Neural progenitor cell (in vitro differentiated cells): ENCODE measurements around the gene SCGB2B2. TPM values are rescaled to one million over a fixed set of nuclear protein-coding genes. Genes with fewer than 3 reads are reported as not detected.
A peak's percentile ranks its signal among the peaks of the same experiment; 100 is the strongest.

Experiments
- DNase-seq: peaks from one replicate; pipeline ENCODE4 v3.0.0-alpha.2; 2016; ENCODE audit warnings: low spot score
- H2AFZ ChIP-seq: fragments of 200-600 bp; sonication (generic); replicated peaks from 2 replicates; pipeline ENCODE4 v1.6.1; 2016; ENCODE audit warnings: antibody characterized with exemption
- H3F3A ChIP-seq: fragments of 200-600 bp; sonication (generic); 2 replicates; pipeline ENCODE4 v1.6.1; 2016; ENCODE audit warnings: antibody characterized with exemption, low read depth
- H3K27ac ChIP-seq: fragments of 200-600 bp; sonication (generic); 2 replicates; pipeline ENCODE4 v1.5.1; 2016; ENCODE audit warnings: mild to moderate bottlenecking
- H3K27me3 ChIP-seq: fragments of 200-600 bp; sonication (generic); 2 replicates; pipeline ENCODE4 v1.6.1; 2016; ENCODE audit warnings: mild to moderate bottlenecking, moderate library complexity
- H3K36me3 ChIP-seq: fragments of 200-600 bp; sonication (generic); 2 replicates; pipeline ENCODE4 v1.5.1; 2016
- H3K4me1 ChIP-seq: fragments of 200-600 bp; sonication (generic); 2 replicates; pipeline ENCODE4 v1.6.1; 2016; ENCODE audit warnings: mixed run types
- H3K4me2 ChIP-seq: fragments of 200-600 bp; sonication (generic); 2 replicates; pipeline ENCODE4 v1.6.1; 2016
- H3K4me3 ChIP-seq: fragments of 200-600 bp; sonication (generic); 2 replicates; pipeline ENCODE4 v1.5.1; 2016
- H3K79me2 ChIP-seq: fragments of 200-600 bp; sonication (generic); 2 replicates; pipeline ENCODE4 v1.6.1; 2016; ENCODE audit warnings: low read depth
- H3K9ac ChIP-seq: fragments of 200-600 bp; sonication (generic); 2 replicates; pipeline ENCODE4 v1.6.1; 2016
- H3K9me3 ChIP-seq: fragments of 200-600 bp; sonication (generic); 2 replicates; pipeline ENCODE4 v1.5.1; 2016; ENCODE audit warnings: low read depth
- H4K20me1 ChIP-seq: fragments of 200-600 bp; sonication (generic); 2 replicates; pipeline ENCODE4 v1.6.1; 2016; ENCODE audit warnings: low read depth
- H3K27ac Mint-ChIP-seq: 3 replicates; pipeline ENCODE4 v1.8.0; 2021; ENCODE audit warnings: mixed read lengths
- H3K27me3 Mint-ChIP-seq: 2 replicates; pipeline ENCODE4 v1.8.0; 2022; ENCODE audit warnings: low read depth, mild to moderate bottlenecking, inconsistent platforms, moderate library complexity, mixed read lengths; ENCODE audit not compliant: insufficient read depth
- H3K36me3 Mint-ChIP-seq: 3 replicates; pipeline ENCODE4 v1.8.0; 2021; ENCODE audit warnings: mixed read lengths
- H3K4me1 Mint-ChIP-seq: 3 replicates; pipeline ENCODE4 v1.8.0; 2021; ENCODE audit warnings: mixed read lengths
- H3K4me3 Mint-ChIP-seq: 3 replicates; pipeline ENCODE4 v1.8.0; 2021; ENCODE audit warnings: mild to moderate bottlenecking, moderate library complexity, mixed read lengths
- H3K9me3 Mint-ChIP-seq: 3 replicates; pipeline ENCODE4 v1.8.0; 2020; ENCODE audit warnings: mixed read lengths
- CTCF ChIP-seq: fragments of 200-600 bp; sonication (generic); IDR thresholded peaks from 2 replicates; pipeline ENCODE4 v1.5.1; 2017; ENCODE audit warnings: antibody characterized with exemption, mild to moderate bottlenecking
- EZH2 ChIP-seq: fragments of 200-600 bp; sonication (generic); IDR thresholded peaks from 2 replicates; pipeline ENCODE4 v1.6.1; 2017; ENCODE audit warnings: antibody characterized with exemption, mild to moderate bottlenecking, moderate library complexity
- EZH2phosphoT487 ChIP-seq: fragments of 200-600 bp; sonication (generic); IDR thresholded peaks from 2 replicates; pipeline ENCODE4 v1.6.1; 2017; ENCODE audit warnings: antibody characterized with exemption
- small RNA-seq: library from RNA; depleted of rRNA; stranded (forward); fragments of <200 nt; gene quantifications from one replicate; pipeline ENCODE3, GENCODE V24; 2015
- total RNA-seq: library from RNA; depleted of rRNA; stranded (reverse); fragments of >200 nt; gene quantifications from 2 replicates; pipeline ENCODE4 v1.2.3, GENCODE V29; 2015; ENCODE audit warnings: low replicate concordance

Gene SCGB2B2
- total RNA-seq, 1 donor from 2014 or later, result not detected

GRCh38 chr19:34642241-34642640 is 34.7 kb downstream of the SCGB2B2 start:
- H3K4me3 Mint-ChIP-seq, result no peak overlapping the region
- H3K4me2 ChIP-seq, result no peak overlapping the region
- no peaks in the 10 kb centered on the region for H3K9me3 ChIP-seq
- H3K36me3 Mint-ChIP-seq, result no peaks in the 10 kb centered on the region
- no peak overlapping the region for H3K27ac ChIP-seq
- H2AFZ ChIP-seq, result no peak overlapping the region
- H3K27ac Mint-ChIP-seq, result no peak overlapping the region
- DNase-seq, result no peak
- no peaks in the 10 kb centered on the region for H3K79me2 ChIP-seq
- H3K27me3 ChIP-seq, result peaks cover 13% of the 10 kb centered on the region
- H3K9ac ChIP-seq, result no peak overlapping the region
- TF ChIP-seq EZH2 (no peak), EZH2phosphoT487 (no peak), CTCF (no peak)
- no peaks in the 10 kb centered on the region for H3K36me3 ChIP-seq
- H3F3A ChIP-seq, result no peaks in the 10 kb centered on the region
- no peaks in the 10 kb centered on the region for H3K4me1 ChIP-seq
- no peaks in the 10 kb centered on the region for H3K4me1 Mint-ChIP-seq
- H4K20me1 ChIP-seq, result no peaks in the 10 kb centered on the region
- no peak overlapping the region for H3K4me3 ChIP-seq
- H3K9me3 Mint-ChIP-seq, result no peaks in the 10 kb centered on the region
- no peaks in the 10 kb centered on the region for H3K27me3 Mint-ChIP-seq

GRCh38 chr19:34639491-34640085 is 37.4 kb downstream of the SCGB2B2 start:
- no peaks in the 10 kb centered on the region for H3K4me1 ChIP-seq
- H3K4me3 Mint-ChIP-seq, result no peak overlapping the region
- no peak overlapping the region for H3K9ac ChIP-seq
- H3K4me3 ChIP-seq, result no peak overlapping the region
- H3K36me3 ChIP-seq, result no peaks in the 10 kb centered on the region
- H3K27ac ChIP-seq, result no peak overlapping the region
- no peaks in the 10 kb centered on the region for H3K9me3 ChIP-seq
- no peak overlapping the region for H3K27ac Mint-ChIP-seq
- H4K20me1 ChIP-seq, result no peaks in the 10 kb centered on the region
- H3K4me2 ChIP-seq, result no peak overlapping the region
- peak; percentile 86 for DNase-seq
- TF ChIP-seq CTCF, result peak; percentile 89
- TF ChIP-seq EZH2, result no peak
- H3K9me3 Mint-ChIP-seq, result peaks cover 10% of the 10 kb centered on the region
- H2AFZ ChIP-seq, result no peak overlapping the region
- peaks cover 13% of the 10 kb centered on the region for H3K27me3 ChIP-seq
- no peaks in the 10 kb centered on the region for H3K27me3 Mint-ChIP-seq
- no peaks in the 10 kb centered on the region for H3K36me3 Mint-ChIP-seq
- H3K4me1 Mint-ChIP-seq, result no peaks in the 10 kb centered on the region
- H3K79me2 ChIP-seq, result no peaks in the 10 kb centered on the region
- H3F3A ChIP-seq, result no peaks in the 10 kb centered on the region

- Histone ChIP-seq H3K79me2 (no peaks in the 10 kb centered on the region), H2AFZ (no peak overlapping the region), H3K4me3 (no peak overlapping the region), H3K4me2 (no peak overlapping the region), H3K36me3 (no peaks in the 10 kb centered on the region), H3K27me3 (no peaks in the 10 kb centered on the region), H3F3A (no peaks in the 10 kb centered on the region), H3K9ac (no peak overlapping the region), H3K9me3 (no peaks in the 10 kb centered on the region), H4K20me1 (no peaks in the 10 kb centered on the region), H3K4me1 (no peaks in the 10 kb centered on the region), H3K27ac (no peak overlapping the region)
- H3K36me3 Mint-ChIP-seq, result no peaks in the 10 kb centered on the region
- H3K27me3 Mint-ChIP-seq, result no peaks in the 10 kb centered on the region
- no peak for DNase-seq
- H3K9me3 Mint-ChIP-seq, result peaks cover 10% of the 10 kb centered on the region
- no peak overlapping the region for H3K4me3 Mint-ChIP-seq
- H3K4me1 Mint-ChIP-seq, result no peaks in the 10 kb centered on the region
- no peak overlapping the region for H3K27ac Mint-ChIP-seq
- no peak for TF ChIP-seq EZH2phosphoT487
- no peak for TF ChIP-seq CTCF
- TF ChIP-seq EZH2, result no peak
Measured at GRCh38 chr19:34633802-34634201, 43.2 kb downstream of the SCGB2B2 start.

Small RNA genes within 50 kb of the gene (small RNA-seq; reads per million reads assigned to genes)
- not detected for gene RF00611

Other genes with a start within 250 kb of the SCGB2B2 start
- gene UBA2, start 248.8 kb downstream of the SCGB2B2 start, total RNA-seq, result 305 and 373 TPM in 2 replicates
- 28.2 and 35.4 TPM in 2 replicates for gene WTIP, start 195.4 kb downstream of the SCGB2B2 start, total RNA-seq
- 50.9 and 74.5 TPM in 2 replicates for gene ZNF302, start 519 bp upstream of the SCGB2B2 start, total RNA-seq
- 20.2 and 21.7 TPM in 2 replicates for gene ZNF181, start 57.1 kb upstream of the SCGB2B2 start, total RNA-seq
- 7.6 and 12.7 TPM in 2 replicates for gene ZNF599, start 96.1 kb upstream of the SCGB2B2 start, total RNA-seq
- gene ZNF30, start 249.7 kb upstream of the SCGB2B2 start, total RNA-seq, result 7.6 and 10.3 TPM in 2 replicates